ENCODE results near the gene VOPP1. TPM values are rescaled to one million over a fixed set of nuclear protein-coding genes. Genes with fewer than 3 reads are reported as not detected.

VOPP1 gene
- total RNA-seq, 1 experiment from 2014 or later: 63.9 TPM

DNA sequence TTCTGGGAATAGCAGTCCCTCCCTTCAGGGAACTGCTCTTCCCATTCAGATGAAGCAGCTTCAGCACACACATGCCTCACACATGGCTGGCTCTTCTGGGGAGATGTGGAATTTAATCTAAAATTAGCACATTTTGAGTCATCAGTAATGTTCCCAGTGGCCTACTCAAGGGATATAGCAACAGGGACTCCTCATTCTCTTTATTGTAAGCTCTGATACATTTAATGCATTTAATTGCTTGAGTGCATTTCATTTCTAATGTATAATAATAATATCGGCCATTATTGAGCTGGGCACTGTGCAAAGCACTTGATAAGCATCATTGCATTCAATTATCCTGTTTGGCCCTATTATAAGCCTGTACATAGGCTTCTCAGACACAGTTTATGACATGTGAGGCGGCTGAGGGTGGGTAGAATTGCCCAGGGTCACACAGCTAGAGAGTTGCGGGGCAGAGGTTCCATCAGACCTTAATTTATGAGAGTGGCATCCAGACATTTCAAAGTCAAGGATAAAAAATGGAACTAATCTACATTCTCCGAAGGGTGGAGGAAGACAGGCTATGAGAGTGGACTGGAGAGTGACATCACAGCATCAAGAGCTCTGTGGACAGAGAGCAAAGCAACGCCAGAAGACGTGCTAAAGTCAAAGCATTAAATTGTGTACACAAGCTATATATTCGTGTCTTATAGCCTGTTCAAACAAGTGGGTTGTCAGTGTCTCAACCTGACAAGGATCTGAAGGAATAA is 130.4 kb downstream of the VOPP1 start:
- Mint-ChIP-seq H3K9me3 (no peaks in the 10 kb centered on the region), H3K4me1 (no peaks in the 10 kb centered on the region), H3K27me3 (ENCODE audit: low read depth) (no peaks in the 10 kb centered on the region; the same call in 1 of the 2 replicates), H3K27ac (no peak overlapping the region), H3K36me3 (no peaks in the 10 kb centered on the region), H3K4me3 (no peak overlapping the region)
- POLR2A ChIA-PET: no interaction called here
- DNase-seq (ENCODE audit: low spot score): no peak
- TF ChIP-seq ESRRA (CRISPR knock-in tag; IDR thresholded peaks at IDR 0.05; ENCODE audit: borderline replicate concordance): no peak
- TF ChIP-seq, protein P1, sequence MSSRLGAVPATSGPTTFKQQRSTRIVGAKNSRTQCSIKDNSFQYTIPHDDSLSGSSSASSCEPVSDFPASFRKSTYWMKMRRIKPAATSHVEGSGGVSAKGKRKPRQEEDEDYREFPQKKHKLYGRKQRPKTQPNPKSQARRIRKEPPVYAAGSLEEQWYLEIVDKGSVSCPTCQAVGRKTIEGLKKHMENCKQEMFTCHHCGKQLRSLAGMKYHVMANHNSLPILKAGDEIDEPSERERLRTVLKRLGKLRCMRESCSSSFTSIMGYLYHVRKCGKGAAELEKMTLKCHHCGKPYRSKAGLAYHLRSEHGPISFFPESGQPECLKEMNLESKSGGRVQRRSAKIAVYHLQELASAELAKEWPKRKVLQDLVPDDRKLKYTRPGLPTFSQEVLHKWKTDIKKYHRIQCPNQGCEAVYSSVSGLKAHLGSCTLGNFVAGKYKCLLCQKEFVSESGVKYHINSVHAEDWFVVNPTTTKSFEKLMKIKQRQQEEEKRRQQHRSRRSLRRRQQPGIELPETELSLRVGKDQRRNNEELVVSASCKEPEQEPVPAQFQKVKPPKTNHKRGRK (CRISPR knock-in tag; IDR thresholded peaks at IDR 0.05; ENCODE audit: borderline replicate concordance): no peak
- TF ChIP-seq, protein P2, sequence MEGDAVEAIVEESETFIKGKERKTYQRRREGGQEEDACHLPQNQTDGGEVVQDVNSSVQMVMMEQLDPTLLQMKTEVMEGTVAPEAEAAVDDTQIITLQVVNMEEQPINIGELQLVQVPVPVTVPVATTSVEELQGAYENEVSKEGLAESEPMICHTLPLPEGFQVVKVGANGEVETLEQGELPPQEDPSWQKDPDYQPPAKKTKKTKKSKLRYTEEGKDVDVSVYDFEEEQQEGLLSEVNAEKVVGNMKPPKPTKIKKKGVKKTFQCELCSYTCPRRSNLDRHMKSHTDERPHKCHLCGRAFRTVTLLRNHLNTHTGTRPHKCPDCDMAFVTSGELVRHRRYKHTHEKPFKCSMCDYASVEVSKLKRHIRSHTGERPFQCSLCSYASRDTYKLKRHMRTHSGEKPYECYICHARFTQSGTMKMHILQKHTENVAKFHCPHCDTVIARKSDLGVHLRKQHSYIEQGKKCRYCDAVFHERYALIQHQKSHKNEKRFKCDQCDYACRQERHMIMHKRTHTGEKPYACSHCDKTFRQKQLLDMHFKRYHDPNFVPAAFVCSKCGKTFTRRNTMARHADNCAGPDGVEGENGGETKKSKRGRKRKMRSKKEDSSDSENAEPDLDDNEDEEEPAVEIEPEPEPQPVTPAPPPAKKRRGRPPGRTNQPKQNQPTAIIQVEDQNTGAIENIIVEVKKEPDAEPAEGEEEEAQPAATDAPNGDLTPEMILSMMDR (IDR thresholded peaks at IDR 0.05): no peak
- TF ChIP-seq, protein P3, sequence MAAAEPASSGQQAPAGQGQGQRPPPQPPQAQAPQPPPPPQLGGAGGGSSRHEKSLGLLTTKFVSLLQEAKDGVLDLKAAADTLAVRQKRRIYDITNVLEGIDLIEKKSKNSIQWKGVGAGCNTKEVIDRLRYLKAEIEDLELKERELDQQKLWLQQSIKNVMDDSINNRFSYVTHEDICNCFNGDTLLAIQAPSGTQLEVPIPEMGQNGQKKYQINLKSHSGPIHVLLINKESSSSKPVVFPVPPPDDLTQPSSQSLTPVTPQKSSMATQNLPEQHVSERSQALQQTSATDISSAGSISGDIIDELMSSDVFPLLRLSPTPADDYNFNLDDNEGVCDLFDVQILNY (CRISPR knock-in tag; IDR thresholded peaks at IDR 0.05): no peak
- TF ChIP-seq, protein P4, sequence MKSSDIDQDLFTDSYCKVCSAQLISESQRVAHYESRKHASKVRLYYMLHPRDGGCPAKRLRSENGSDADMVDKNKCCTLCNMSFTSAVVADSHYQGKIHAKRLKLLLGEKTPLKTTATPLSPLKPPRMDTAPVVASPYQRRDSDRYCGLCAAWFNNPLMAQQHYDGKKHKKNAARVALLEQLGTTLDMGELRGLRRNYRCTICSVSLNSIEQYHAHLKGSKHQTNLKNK (CRISPR knock-in tag; IDR thresholded peaks at IDR 0.05): no peak
- no peak for TF ChIP-seq NR3C1 (CRISPR knock-in tag; conservative IDR thresholded peaks at IDR 0.05; ENCODE audit: low read depth)
- TF ChIP-seq ZNF138 (CRISPR knock-in tag; conservative IDR thresholded peaks at IDR 0.05): no peak
- TF ChIP-seq, protein P5, sequence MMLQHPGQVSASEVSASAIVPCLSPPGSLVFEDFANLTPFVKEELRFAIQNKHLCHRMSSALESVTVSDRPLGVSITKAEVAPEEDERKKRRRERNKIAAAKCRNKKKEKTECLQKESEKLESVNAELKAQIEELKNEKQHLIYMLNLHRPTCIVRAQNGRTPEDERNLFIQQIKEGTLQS (CRISPR knock-in tag; conservative IDR thresholded peaks at IDR 0.05): no peak
- no peak for TF ChIP-seq CBFB (CRISPR knock-in tag; IDR thresholded peaks at IDR 0.05; ENCODE audit: low read depth)
- TF ChIP-seq, protein P6, sequence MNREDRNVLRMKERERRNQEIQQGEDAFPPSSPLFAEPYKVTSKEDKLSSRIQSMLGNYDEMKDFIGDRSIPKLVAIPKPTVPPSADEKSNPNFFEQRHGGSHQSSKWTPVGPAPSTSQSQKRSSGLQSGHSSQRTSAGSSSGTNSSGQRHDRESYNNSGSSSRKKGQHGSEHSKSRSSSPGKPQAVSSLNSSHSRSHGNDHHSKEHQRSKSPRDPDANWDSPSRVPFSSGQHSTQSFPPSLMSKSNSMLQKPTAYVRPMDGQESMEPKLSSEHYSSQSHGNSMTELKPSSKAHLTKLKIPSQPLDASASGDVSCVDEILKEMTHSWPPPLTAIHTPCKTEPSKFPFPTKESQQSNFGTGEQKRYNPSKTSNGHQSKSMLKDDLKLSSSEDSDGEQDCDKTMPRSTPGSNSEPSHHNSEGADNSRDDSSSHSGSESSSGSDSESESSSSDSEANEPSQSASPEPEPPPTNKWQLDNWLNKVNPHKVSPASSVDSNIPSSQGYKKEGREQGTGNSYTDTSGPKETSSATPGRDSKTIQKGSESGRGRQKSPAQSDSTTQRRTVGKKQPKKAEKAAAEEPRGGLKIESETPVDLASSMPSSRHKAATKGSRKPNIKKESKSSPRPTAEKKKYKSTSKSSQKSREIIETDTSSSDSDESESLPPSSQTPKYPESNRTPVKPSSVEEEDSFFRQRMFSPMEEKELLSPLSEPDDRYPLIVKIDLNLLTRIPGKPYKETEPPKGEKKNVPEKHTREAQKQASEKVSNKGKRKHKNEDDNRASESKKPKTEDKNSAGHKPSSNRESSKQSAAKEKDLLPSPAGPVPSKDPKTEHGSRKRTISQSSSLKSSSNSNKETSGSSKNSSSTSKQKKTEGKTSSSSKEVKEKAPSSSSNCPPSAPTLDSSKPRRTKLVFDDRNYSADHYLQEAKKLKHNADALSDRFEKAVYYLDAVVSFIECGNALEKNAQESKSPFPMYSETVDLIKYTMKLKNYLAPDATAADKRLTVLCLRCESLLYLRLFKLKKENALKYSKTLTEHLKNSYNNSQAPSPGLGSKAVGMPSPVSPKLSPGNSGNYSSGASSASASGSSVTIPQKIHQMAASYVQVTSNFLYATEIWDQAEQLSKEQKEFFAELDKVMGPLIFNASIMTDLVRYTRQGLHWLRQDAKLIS (CRISPR knock-in tag; IDR thresholded peaks at IDR 0.05; ENCODE audit: borderline replicate concordance): no peak
- no peak for TF ChIP-seq GTF2I (CRISPR knock-in tag; conservative IDR thresholded peaks at IDR 0.05)
- no peak for ATAC-seq
- CTCF ChIA-PET: no interaction called here

DNA sequence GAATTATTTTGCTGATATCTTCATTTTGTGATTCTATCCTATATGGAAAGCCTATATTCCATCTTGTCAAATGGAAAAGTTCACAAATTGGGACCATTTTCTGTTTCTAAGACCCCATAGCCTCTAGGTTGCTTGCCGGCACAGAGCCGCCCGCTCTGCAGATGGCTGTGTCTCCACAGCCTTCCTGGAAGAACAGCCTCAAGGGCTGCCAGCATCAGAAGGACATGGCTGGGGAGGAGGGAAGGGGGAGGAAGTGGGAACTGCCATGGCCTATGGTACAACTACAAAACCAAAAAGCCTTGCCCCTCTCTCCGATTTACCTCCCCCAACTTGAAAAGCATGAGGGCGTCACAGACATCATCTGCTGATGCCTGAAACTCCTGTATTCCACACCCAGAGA is 131.3 kb downstream of the VOPP1 start:
- POLR2A ChIA-PET: no interaction called here
- ATAC-seq: no peak

More for the DNA sequence above, 131.3 kb downstream of the VOPP1 start:
- CTCF ChIA-PET: no interaction called here
- TF ChIP-seq, protein P7, sequence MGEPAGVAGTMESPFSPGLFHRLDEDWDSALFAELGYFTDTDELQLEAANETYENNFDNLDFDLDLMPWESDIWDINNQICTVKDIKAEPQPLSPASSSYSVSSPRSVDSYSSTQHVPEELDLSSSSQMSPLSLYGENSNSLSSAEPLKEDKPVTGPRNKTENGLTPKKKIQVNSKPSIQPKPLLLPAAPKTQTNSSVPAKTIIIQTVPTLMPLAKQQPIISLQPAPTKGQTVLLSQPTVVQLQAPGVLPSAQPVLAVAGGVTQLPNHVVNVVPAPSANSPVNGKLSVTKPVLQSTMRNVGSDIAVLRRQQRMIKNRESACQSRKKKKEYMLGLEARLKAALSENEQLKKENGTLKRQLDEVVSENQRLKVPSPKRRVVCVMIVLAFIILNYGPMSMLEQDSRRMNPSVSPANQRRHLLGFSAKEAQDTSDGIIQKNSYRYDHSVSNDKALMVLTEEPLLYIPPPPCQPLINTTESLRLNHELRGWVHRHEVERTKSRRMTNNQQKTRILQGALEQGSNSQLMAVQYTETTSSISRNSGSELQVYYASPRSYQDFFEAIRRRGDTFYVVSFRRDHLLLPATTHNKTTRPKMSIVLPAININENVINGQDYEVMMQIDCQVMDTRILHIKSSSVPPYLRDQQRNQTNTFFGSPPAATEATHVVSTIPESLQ (CRISPR knock-in tag; IDR thresholded peaks at IDR 0.05): no peak
- TF ChIP-seq, protein P3 (CRISPR knock-in tag; IDR thresholded peaks at IDR 0.05): no peak
- TF ChIP-seq ZNF416 (CRISPR knock-in tag; IDR thresholded peaks at IDR 0.05) (no peak), ZNF423 (CRISPR knock-in tag; IDR thresholded peaks at IDR 0.05) (no peak)
- H3K4me3 Mint-ChIP-seq: no peak overlapping the region
- H3K27me3 Mint-ChIP-seq (ENCODE audit: low read depth): no peaks in the 10 kb centered on the region; the same call in 1 of the 2 replicates
- H3K9me3 Mint-ChIP-seq: no peaks in the 10 kb centered on the region
- H3K27ac Mint-ChIP-seq: no peak overlapping the region
- DNase-seq (ENCODE audit: low spot score): no peak
- peaks cover 3% of the 10 kb centered on the region; the same call in 1 of the 2 replicates for H3K4me1 Mint-ChIP-seq
- no peaks in the 10 kb centered on the region for H3K36me3 Mint-ChIP-seq

All from WTC11 (cell line).